Parathyroid adenoma (tissue), 2 donors: ENCODE measurements around the gene C3orf52.

Experiments
- H2AFZ ChIP-seq: fragments of 300-600 bp; sonication (generic); one replicate; pipeline ENCODE4 v1.7.0; 2017; ENCODE audit warnings: antibody characterized with exemption, mild to moderate bottlenecking
- H3K27ac ChIP-seq: fragments of 300-600 bp; sonication (generic); one replicate; pipeline ENCODE4 v1.7.0; 2017
- H3K27me3 ChIP-seq: fragments of 300-600 bp; sonication (generic); one replicate; pipeline ENCODE4 v1.7.0; 2017; ENCODE audit warnings: low read length; ENCODE audit not compliant: control insufficient read depth, insufficient read depth
- H3K36me3 ChIP-seq: fragments of 300-600 bp; sonication (generic); one replicate; pipeline ENCODE4 v1.7.0; 2017; ENCODE audit warnings: low read length; ENCODE audit not compliant: control insufficient read depth, insufficient read depth
- H3K4me1 ChIP-seq: fragments of 300-600 bp; sonication (generic); one replicate; pipeline ENCODE4 v1.7.0; 2017; ENCODE audit warnings: control low read depth
- H3K4me2 ChIP-seq: fragments of 300-600 bp; sonication (generic); one replicate; pipeline ENCODE4 v1.7.0; 2017; ENCODE audit warnings: low read length
- H3K4me3 ChIP-seq: fragments of 300-600 bp; sonication (generic); one replicate; pipeline ENCODE4 v1.7.0; 2017; ENCODE audit warnings: low read depth, low read length
- H3K79me2 ChIP-seq: fragments of 300-600 bp; sonication (generic); one replicate; pipeline ENCODE4 v1.7.0; 2017; ENCODE audit warnings: control low read depth
- H3K9ac ChIP-seq: fragments of 300-600 bp; sonication (generic); one replicate; pipeline ENCODE4 v1.7.0; 2017; ENCODE audit warnings: mild to moderate bottlenecking
- H3K9me3 ChIP-seq: fragments of 300-600 bp; sonication (generic); one replicate; pipeline ENCODE4 v1.7.0; 2017; ENCODE audit warnings: low read length; ENCODE audit not compliant: control insufficient read depth
- CTCF ChIP-seq: fragments of 300-600 bp; sonication (generic); IDR thresholded peaks from one replicate; pipeline ENCODE4 v1.7.0; 2017; ENCODE audit warnings: antibody characterized with exemption, mild to moderate bottlenecking
- donor health status: primary hyperparathyroidism.

C3orf52 gene

DNA sequence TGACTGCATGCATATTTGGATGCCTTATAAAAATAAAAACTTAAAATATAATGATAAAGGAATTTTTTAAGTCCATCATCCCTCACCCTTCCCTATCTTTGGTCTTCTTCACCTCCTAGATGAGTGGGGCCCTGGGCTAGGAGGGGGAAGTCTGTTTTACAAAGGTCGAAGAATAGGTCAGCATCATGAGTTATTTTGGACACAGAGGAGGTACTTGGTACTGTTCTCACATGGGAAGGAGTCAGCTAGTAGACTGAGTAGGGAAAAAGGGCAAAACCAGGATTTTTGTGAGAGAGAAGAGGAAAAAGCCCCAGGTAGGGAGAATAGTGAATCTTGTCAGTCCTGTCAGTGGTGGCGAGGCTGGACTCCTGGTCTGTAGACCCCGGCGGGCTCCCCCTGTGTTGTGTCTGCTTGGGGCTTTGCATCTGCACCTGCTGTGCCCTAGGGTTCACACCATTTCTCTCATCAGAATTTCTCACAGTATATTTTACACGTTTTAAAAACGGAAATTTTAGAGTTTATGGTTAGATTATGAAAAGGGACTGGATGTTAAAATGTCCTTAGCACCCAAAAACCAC lies 29.7 kb downstream of the C3orf52 start:
- Histone ChIP-seq H2AFZ (no peak overlapping the region), H3K27me3 (no peaks in the 10 kb centered on the region), H3K4me3 (no peak overlapping the region), H3K4me2 (no peak overlapping the region), H3K9ac (no peak overlapping the region), H3K4me1 (no peaks in the 10 kb centered on the region), H3K79me2 (no peaks in the 10 kb centered on the region), H3K27ac (no peak overlapping the region), H3K9me3 (no peaks in the 10 kb centered on the region), H3K36me3 (no peaks in the 10 kb centered on the region)
- no peak for TF ChIP-seq CTCF

DNA sequence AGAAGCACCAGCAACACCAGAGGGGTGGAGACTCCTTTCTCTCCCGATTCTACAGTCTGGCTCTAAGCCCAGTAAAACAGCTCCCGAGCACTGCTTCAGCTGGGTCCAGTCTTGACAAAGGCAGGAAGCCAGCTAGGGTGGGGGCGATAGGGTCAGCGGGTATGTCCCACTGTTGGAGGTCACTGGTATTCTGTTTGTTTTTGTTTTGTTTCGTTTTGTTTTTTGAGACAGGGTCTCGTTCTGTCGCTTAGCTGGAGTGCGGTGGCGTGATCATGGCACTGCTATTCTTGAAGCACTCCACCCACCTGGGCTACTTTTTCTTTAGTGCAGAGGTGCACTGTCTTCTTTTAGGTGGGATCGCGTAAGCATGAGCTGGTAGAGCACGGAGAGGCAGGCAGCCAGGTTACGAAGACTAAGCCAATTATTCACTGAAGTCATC lies 30.6 kb downstream of the C3orf52 start:
- Histone ChIP-seq H3K4me3 (no peak overlapping the region), H3K79me2 (no peaks in the 10 kb centered on the region), H3K36me3 (no peaks in the 10 kb centered on the region), H3K9ac (no peak overlapping the region), H3K27me3 (no peaks in the 10 kb centered on the region), H2AFZ (no peak overlapping the region), H3K4me2 (no peak overlapping the region), H3K27ac (no peak overlapping the region), H3K4me1 (no peaks in the 10 kb centered on the region), H3K9me3 (no peaks in the 10 kb centered on the region)
- TF ChIP-seq CTCF, result no peak

- Histone ChIP-seq H3K79me2 (no peaks in the 10 kb centered on the region), H3K27me3 (no peaks in the 10 kb centered on the region), H3K9ac (no peak overlapping the region), H2AFZ (no peak overlapping the region), H3K27ac (no peak overlapping the region), H3K9me3 (no peaks in the 10 kb centered on the region), H3K4me3 (no peak overlapping the region), H3K4me2 (no peak overlapping the region), H3K36me3 (no peaks in the 10 kb centered on the region), H3K4me1 (no peaks in the 10 kb centered on the region)
- no peak for TF ChIP-seq CTCF
These were observed 31.2 kb downstream of the C3orf52 start for GRCh38 chr3:112117415-112117814.

- Histone ChIP-seq H3K9me3 (no peaks in the 10 kb centered on the region), H2AFZ (no peak overlapping the region), H3K79me2 (no peaks in the 10 kb centered on the region), H3K4me3 (no peak overlapping the region), H3K27ac (no peak overlapping the region), H3K27me3 (no peaks in the 10 kb centered on the region), H3K36me3 (no peaks in the 10 kb centered on the region), H3K9ac (no peak overlapping the region), H3K4me2 (no peak overlapping the region), H3K4me1 (no peaks in the 10 kb centered on the region)
- no peak for TF ChIP-seq CTCF
These were observed 31.8 kb downstream of the C3orf52 start for GRCh38 chr3:112117841-112118571.
